OCI-LY3 (cell line): ENCODE measurements around the gene CTF1.

Experiments used
- H2AFZ ChIP-seq: fragments of 200-600, 300-600 bp; shearing (Covaris generic); 2 replicates; pipeline ENCODE4 v1.6.0; 2014; ENCODE audit warnings: antibody characterized with exemption, low read depth, low read length
- H3K27ac ChIP-seq: fragments of 200-600, 300-600 bp; sonication (generic); 2 replicates; pipeline ENCODE4 v1.5.1; 2014; ENCODE audit warnings: mild to moderate bottlenecking, low read length, moderate library complexity, mixed read lengths
- H3K27me3 ChIP-seq: fragments of 200-600, 300-600 bp; sonication (generic); 2 replicates; pipeline ENCODE4 v1.6.1; 2014; ENCODE audit warnings: low read depth, low read length, mixed read lengths
- H3K36me3 ChIP-seq: fragments of 200-600, 300-600 bp; sonication (generic); replicated peaks from 2 replicates; pipeline ENCODE3; 2014; ENCODE audit warnings: low read depth, low read length, mixed read lengths
- H3K4me1 ChIP-seq: fragments of 300-600, 200-600 bp; sonication (generic); 2 replicates; pipeline ENCODE4 v1.6.1; 2014; ENCODE audit warnings: low read length, mixed read lengths
- H3K4me2 ChIP-seq: fragments of 200-600, 300-600 bp; sonication (generic); 2 replicates; pipeline ENCODE4 v1.6.1; 2014; ENCODE audit warnings: low read length, mixed read lengths
- H3K4me3 ChIP-seq: fragments of 300-600, 200-600 bp; sonication (generic); 2 replicates; pipeline ENCODE4 v1.5.1; 2014; ENCODE audit warnings: antibody characterized with exemption, mild to moderate bottlenecking, low read length, moderate library complexity
- H3K79me2 ChIP-seq: fragments of 300-600, 200-600 bp; shearing (Covaris generic); 2 replicates; pipeline ENCODE4 v1.6.1; 2014; ENCODE audit warnings: mild to moderate bottlenecking, low read length, mixed read lengths
- H3K9ac ChIP-seq: fragments of 300-600, 200-600 bp; shearing (Covaris generic); 2 replicates; pipeline ENCODE4 v1.6.0; 2014; ENCODE audit warnings: mild to moderate bottlenecking, low read length, moderate library complexity
- H3K9me3 ChIP-seq: fragments of 200-600, 300-600 bp; shearing (Covaris generic); 2 replicates; pipeline ENCODE4 v1.6.1; 2014; ENCODE audit warnings: low read length, mixed read lengths; ENCODE audit not compliant: insufficient read depth
- H4K20me1 ChIP-seq: fragments of 200-600, 300-600 bp; sonication (generic); 2 replicates; pipeline ENCODE4 v1.6.1; 2016; ENCODE audit warnings: low read length, mixed read lengths; ENCODE audit not compliant: insufficient read depth
- CTCF ChIP-seq: fragments of 200-600, 300-600 bp; sonication (generic); IDR thresholded peaks from 2 replicates; pipeline ENCODE4 v1.5.1; 2014; ENCODE audit warnings: antibody characterized with exemption, low read length, low read depth
- EZH2phosphoT487 ChIP-seq: fragments of 200-600 bp; shearing (Covaris generic); IDR thresholded peaks from 2 replicates; pipeline ENCODE4 v1.6.1; 2018; ENCODE audit warnings: antibody characterized with exemption, mixed run types, low read depth

Gene CTF1

GRCh38 chr16:30867747-30868146 is 28.7 kb upstream of the CTF1 start:
- Histone ChIP-seq H3K4me1 (no peaks in the 10 kb centered on the region), H3K79me2 (no peaks in the 10 kb centered on the region), H3K9me3 (no peaks in the 10 kb centered on the region), H4K20me1 (no peaks in the 10 kb centered on the region), H3K27me3 (no peaks in the 10 kb centered on the region), H3K4me3 (no peak overlapping the region), H3K9ac (no peak overlapping the region), H3K27ac (no peak overlapping the region), H3K36me3 (no peaks in the 10 kb centered on the region), H2AFZ (no peak overlapping the region), H3K4me2 (no peak overlapping the region)
- TF ChIP-seq CTCF (no peak), EZH2phosphoT487 (no peak)

GRCh38 chr16:30870904-30871303 is 25.5 kb upstream of the CTF1 start:
- no peak overlapping the region for H2AFZ ChIP-seq
- H3K79me2 ChIP-seq, result peaks cover 12% of the 10 kb centered on the region
- no peaks in the 10 kb centered on the region for H3K9me3 ChIP-seq
- peaks cover 4% of the 10 kb centered on the region for H3K4me1 ChIP-seq
- no peak overlapping the region for H3K9ac ChIP-seq
- no peak overlapping the region for H3K27ac ChIP-seq
- H3K4me3 ChIP-seq, result no peak overlapping the region
- no peak for TF ChIP-seq EZH2phosphoT487
- TF ChIP-seq CTCF, result no peak
- no peaks in the 10 kb centered on the region for H3K27me3 ChIP-seq
- no peak overlapping the region for H3K4me2 ChIP-seq
- no peaks in the 10 kb centered on the region for H3K36me3 ChIP-seq
- H4K20me1 ChIP-seq, result no peaks in the 10 kb centered on the region

- Histone ChIP-seq H3K9me3 (no peaks in the 10 kb centered on the region), H3K4me3 (peak overlapping the region; percentile 98), H3K27ac (peak overlapping the region; percentile 87), H3K9ac (peak overlapping the region; percentile 94), H3K27me3 (no peaks in the 10 kb centered on the region), H3K36me3 (peaks cover 8% of the 10 kb centered on the region), H3K79me2 (peaks cover 26% of the 10 kb centered on the region), H3K4me1 (peaks cover 15% of the 10 kb centered on the region), H4K20me1 (no peaks in the 10 kb centered on the region), H3K4me2 (peak overlapping the region; percentile 66), H2AFZ (no peak overlapping the region)
- TF ChIP-seq EZH2phosphoT487 (no peak), CTCF (no peak)
Measured at GRCh38 chr16:30874244-30874820, 22.1 kb upstream of the CTF1 start.

GRCh38 chr16:30874821-30875717 is 21.3 kb upstream of the CTF1 start:
- peak overlapping the region; percentile 94 for H3K9ac ChIP-seq
- peaks cover 26% of the 10 kb centered on the region for H3K79me2 ChIP-seq
- no peaks in the 10 kb centered on the region for H4K20me1 ChIP-seq
- H3K4me1 ChIP-seq, result peaks cover 15% of the 10 kb centered on the region
- H3K4me2 ChIP-seq, result peak overlapping the region; percentile 100
- H2AFZ ChIP-seq, result peak overlapping the region; percentile 79; the same call in 1 of the 2 replicates
- no peak for TF ChIP-seq CTCF
- no peak for TF ChIP-seq EZH2phosphoT487
- no peaks in the 10 kb centered on the region for H3K9me3 ChIP-seq
- peak overlapping the region; percentile 98 for H3K4me3 ChIP-seq
- no peaks in the 10 kb centered on the region for H3K27me3 ChIP-seq
- H3K27ac ChIP-seq, result peak overlapping the region; percentile 87
- H3K36me3 ChIP-seq, result peaks cover 8% of the 10 kb centered on the region
